MM.1S (cell line): ENCODE data around the gene SHC2.

Experiments used
- EZH2 ChIP-seq: fragments of 300-600 bp; sonication (generic); optimal IDR thresholded peaks from 2 replicates; pipeline ENCODE3; 2017; ENCODE audit warnings: low read depth, mild to moderate bottlenecking, antibody characterized with exemption, low read length, mixed read lengths
- EZH2phosphoT487 ChIP-seq: fragments of 300-600 bp; sonication (generic); IDR thresholded peaks from 2 replicates; pipeline ENCODE4 v1.6.1; 2018; ENCODE audit warnings: antibody characterized with exemption, low read length
- TF ChIP-seq, protein P1 (sequence below): fragments of 300-600 bp; sonication (generic); IDR thresholded peaks from 2 replicates; pipeline ENCODE4 v1.5.1; 2016; ENCODE audit warnings: antibody characterized with exemption, low read length, mixed read lengths

DNA sequence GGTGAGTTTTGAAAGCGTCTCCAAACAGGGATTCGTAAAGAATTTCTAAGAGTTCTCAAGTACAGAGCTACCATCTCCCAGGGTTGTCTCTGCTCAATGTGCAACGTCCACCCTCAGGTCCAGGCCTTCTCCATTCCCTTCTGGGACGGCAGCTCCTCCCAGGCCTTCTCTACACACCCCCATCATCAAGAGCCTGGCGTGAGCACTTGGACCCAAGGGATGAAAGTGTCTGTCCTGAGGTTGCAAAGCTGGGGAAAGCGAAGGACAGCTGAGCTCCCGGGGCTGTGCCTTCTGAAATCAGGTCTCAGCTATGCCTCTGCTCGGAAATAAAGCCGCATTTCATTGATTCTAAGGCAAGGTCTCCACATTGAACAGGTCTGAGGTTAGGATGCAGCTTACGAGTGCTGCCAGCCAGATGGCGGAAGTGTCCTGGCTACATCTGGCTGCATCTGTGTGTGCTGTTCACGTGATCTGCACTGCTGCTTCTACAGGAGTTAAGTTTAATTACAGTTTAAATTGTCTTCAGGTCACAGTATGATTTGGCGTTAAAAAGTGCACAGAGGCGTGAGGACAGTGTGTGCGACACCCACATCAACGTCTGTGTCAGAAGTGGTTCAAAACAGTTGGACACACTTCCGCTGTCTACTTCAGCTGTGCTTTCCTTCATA is 89.2 kb downstream of the SHC2 start:
- TF ChIP-seq, protein P1, sequence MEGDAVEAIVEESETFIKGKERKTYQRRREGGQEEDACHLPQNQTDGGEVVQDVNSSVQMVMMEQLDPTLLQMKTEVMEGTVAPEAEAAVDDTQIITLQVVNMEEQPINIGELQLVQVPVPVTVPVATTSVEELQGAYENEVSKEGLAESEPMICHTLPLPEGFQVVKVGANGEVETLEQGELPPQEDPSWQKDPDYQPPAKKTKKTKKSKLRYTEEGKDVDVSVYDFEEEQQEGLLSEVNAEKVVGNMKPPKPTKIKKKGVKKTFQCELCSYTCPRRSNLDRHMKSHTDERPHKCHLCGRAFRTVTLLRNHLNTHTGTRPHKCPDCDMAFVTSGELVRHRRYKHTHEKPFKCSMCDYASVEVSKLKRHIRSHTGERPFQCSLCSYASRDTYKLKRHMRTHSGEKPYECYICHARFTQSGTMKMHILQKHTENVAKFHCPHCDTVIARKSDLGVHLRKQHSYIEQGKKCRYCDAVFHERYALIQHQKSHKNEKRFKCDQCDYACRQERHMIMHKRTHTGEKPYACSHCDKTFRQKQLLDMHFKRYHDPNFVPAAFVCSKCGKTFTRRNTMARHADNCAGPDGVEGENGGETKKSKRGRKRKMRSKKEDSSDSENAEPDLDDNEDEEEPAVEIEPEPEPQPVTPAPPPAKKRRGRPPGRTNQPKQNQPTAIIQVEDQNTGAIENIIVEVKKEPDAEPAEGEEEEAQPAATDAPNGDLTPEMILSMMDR = no peak
- TF ChIP-seq EZH2phosphoT487 (no peak), EZH2 (no peak)
